Hepatocyte (in vitro differentiated cells): ENCODE measurements around the gene GAREM2. TPM values are rescaled to one million over a fixed set of nuclear protein-coding genes. Genes with fewer than 3 reads are reported as not detected.

Experiments
- DNase-seq: peaks from one replicate; pipeline ENCODE4 v3.0.0-alpha.2; 2016; ENCODE audit warnings: low spot score
- H2AFZ ChIP-seq: fragments of 200-600 bp; sonication (generic); 2 replicates; pipeline ENCODE4 v1.6.0; 2016; ENCODE audit warnings: antibody characterized with exemption, mild to moderate bottlenecking
- H3K27ac ChIP-seq: fragments of 200-600 bp; sonication (generic); 2 replicates; pipeline ENCODE4 v1.5.1; 2016; ENCODE audit warnings: mild to moderate bottlenecking
- H3K27me3 ChIP-seq: fragments of 200-600 bp; sonication (generic); 2 replicates; pipeline ENCODE4 v1.6.1; 2016
- H3K36me3 ChIP-seq: fragments of 200-600 bp; sonication (generic); replicated peaks from 2 replicates; pipeline ENCODE4 v1.5.1; 2016; ENCODE audit warnings: low read depth; ENCODE audit not compliant: insufficient read depth
- H3K4me1 ChIP-seq: fragments of 200-600 bp; sonication (generic); 2 replicates; pipeline ENCODE4 v1.5.1; 2016; ENCODE audit warnings: mild to moderate bottlenecking, moderate library complexity; ENCODE audit not compliant: insufficient read depth
- H3K4me2 ChIP-seq: fragments of 200-600 bp; sonication (generic); 2 replicates; pipeline ENCODE4 v1.6.0; 2016
- H3K4me3 ChIP-seq: fragments of 200-600 bp; sonication (generic); 2 replicates; pipeline ENCODE4 v1.5.1; 2016; ENCODE audit warnings: mild to moderate bottlenecking
- H3K79me2 ChIP-seq: fragments of 200-600 bp; sonication (generic); 2 replicates; pipeline ENCODE4 v1.6.0; 2017; ENCODE audit warnings: mild to moderate bottlenecking
- H3K9me2 ChIP-seq: fragments of 200-600 bp; sonication (generic); replicated peaks from 2 replicates; pipeline ENCODE4 v1.6.0; 2017; ENCODE audit warnings: mild to moderate bottlenecking; ENCODE audit not compliant: insufficient read depth
- H3K9me3 ChIP-seq: fragments of 200-600 bp; sonication (generic); 2 replicates; pipeline ENCODE4 v1.5.1; 2016; ENCODE audit warnings: low read depth, mild to moderate bottlenecking
- H4K20me1 ChIP-seq: fragments of 200-600 bp; sonication (generic); 2 replicates; pipeline ENCODE4 v1.6.0; 2016; ENCODE audit warnings: mild to moderate bottlenecking; ENCODE audit not compliant: insufficient read depth, poor library complexity, severe bottlenecking
- EZH2 ChIP-seq: fragments of 200-600 bp; sonication (generic); IDR thresholded peaks from 2 replicates; pipeline ENCODE4 v1.6.1; 2016; ENCODE audit warnings: antibody characterized with exemption, mild to moderate bottlenecking, borderline replicate concordance
- EZH2phosphoT487 ChIP-seq: fragments of 200-600 bp; sonication (generic); IDR thresholded peaks from one replicate; pipeline ENCODE4 v1.6.1; 2018; ENCODE audit warnings: antibody characterized with exemption, mild to moderate bottlenecking, low read depth, moderate library complexity; ENCODE audit not compliant: unreplicated experiment, severe bottlenecking
- WGBS: methylation state at CpG from one replicate; pipeline ENCODE4 v1.1.6; 2016; ENCODE audit warnings: low lambda C conversion rate; ENCODE audit errors: missing lambda C conversion rate; 5-methylcytosine and 5-hydroxymethylcytosine counted together
- polyA plus RNA-seq: library from polyadenylated mRNA; unstranded; fragments of >200 nt; fragmentation: Nextera tagmentation; extraction: Ambion mirVana; gene quantifications from 2 replicates; pipeline ENCODE4 v1.2.1, GENCODE V29; 2016
- total RNA-seq: library from RNA; depleted of rRNA; stranded (reverse); fragments of >200 nt; gene quantifications from 2 replicates; pipeline ENCODE4 v1.2.3, GENCODE V29; 2014
- TF ChIP-seq, protein P1 (sequence below): fragments of 200-600 bp; sonication (generic); IDR thresholded peaks from 2 replicates; pipeline ENCODE4 v1.5.1; 2016; ENCODE audit warnings: antibody characterized with exemption, mild to moderate bottlenecking; ENCODE audit not compliant: poor library complexity

The GAREM2 gene
- total and polyA plus RNA-seq, 2 experiments from 2014 or later = 4.7 to 5.1 TPM

- H3K79me2 ChIP-seq = no peaks in the 10 kb centered on the region
- TF ChIP-seq, protein P1, sequence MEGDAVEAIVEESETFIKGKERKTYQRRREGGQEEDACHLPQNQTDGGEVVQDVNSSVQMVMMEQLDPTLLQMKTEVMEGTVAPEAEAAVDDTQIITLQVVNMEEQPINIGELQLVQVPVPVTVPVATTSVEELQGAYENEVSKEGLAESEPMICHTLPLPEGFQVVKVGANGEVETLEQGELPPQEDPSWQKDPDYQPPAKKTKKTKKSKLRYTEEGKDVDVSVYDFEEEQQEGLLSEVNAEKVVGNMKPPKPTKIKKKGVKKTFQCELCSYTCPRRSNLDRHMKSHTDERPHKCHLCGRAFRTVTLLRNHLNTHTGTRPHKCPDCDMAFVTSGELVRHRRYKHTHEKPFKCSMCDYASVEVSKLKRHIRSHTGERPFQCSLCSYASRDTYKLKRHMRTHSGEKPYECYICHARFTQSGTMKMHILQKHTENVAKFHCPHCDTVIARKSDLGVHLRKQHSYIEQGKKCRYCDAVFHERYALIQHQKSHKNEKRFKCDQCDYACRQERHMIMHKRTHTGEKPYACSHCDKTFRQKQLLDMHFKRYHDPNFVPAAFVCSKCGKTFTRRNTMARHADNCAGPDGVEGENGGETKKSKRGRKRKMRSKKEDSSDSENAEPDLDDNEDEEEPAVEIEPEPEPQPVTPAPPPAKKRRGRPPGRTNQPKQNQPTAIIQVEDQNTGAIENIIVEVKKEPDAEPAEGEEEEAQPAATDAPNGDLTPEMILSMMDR = no peak
- TF ChIP-seq EZH2phosphoT487 (no peak), EZH2 (no peak)
- H3K4me1 ChIP-seq = peaks cover 3% of the 10 kb centered on the region
- no peak overlapping the region for H2AFZ ChIP-seq
- no peaks in the 10 kb centered on the region for H3K9me2 ChIP-seq
- H4K20me1 ChIP-seq = no peaks in the 10 kb centered on the region
- peak overlapping the region; percentile 26 for H3K4me3 ChIP-seq
- no peaks in the 10 kb centered on the region for H3K9me3 ChIP-seq
- 27% methylated on average over 32 of the region's 56 CpGs for WGBS
- peak; percentile 49 for DNase-seq
- no peaks in the 10 kb centered on the region for H3K36me3 ChIP-seq
- peaks cover 12% of the 10 kb centered on the region for H3K27me3 ChIP-seq
- H3K4me2 ChIP-seq = peak overlapping the region; percentile 97
- H3K27ac ChIP-seq = no peak overlapping the region
These were observed 558 bp upstream of the GAREM2 start for GRCh38 chr2:26172189-26172870.

- WGBS = 18% methylated on average over 26 of the region's 46 CpGs
- H3K4me1 ChIP-seq = peaks cover 4% of the 10 kb centered on the region
- peak overlapping the region; percentile 33 for H3K4me3 ChIP-seq
- H3K27me3 ChIP-seq = peaks cover 12% of the 10 kb centered on the region
- no peaks in the 10 kb centered on the region for H3K9me3 ChIP-seq
- DNase-seq = no peak
- H3K79me2 ChIP-seq = no peaks in the 10 kb centered on the region
- H3K4me2 ChIP-seq = peak overlapping the region; percentile 97
- TF ChIP-seq EZH2phosphoT487 (no peak), EZH2 (peak; percentile 73)
- TF ChIP-seq, protein P1 = no peak
- H3K27ac ChIP-seq = no peak overlapping the region
- no peaks in the 10 kb centered on the region for H3K36me3 ChIP-seq
- no peaks in the 10 kb centered on the region for H3K9me2 ChIP-seq
- no peaks in the 10 kb centered on the region for H4K20me1 ChIP-seq
- peak overlapping the region; percentile 63 for H2AFZ ChIP-seq
These were observed 1.0 kb downstream of the GAREM2 start for GRCh38 chr2:26173776-26174482.

GRCh38 chr2:26174691-26175465 is 2.0 kb downstream of the GAREM2 start:
- no peak for DNase-seq
- Histone ChIP-seq H3K4me1 (peaks cover 9% of the 10 kb centered on the region), H3K4me2 (peak overlapping the region; percentile 97), H4K20me1 (no peaks in the 10 kb centered on the region), H3K27me3 (peaks cover 12% of the 10 kb centered on the region), H3K9me2 (no peaks in the 10 kb centered on the region), H3K4me3 (no peak overlapping the region), H2AFZ (no peak overlapping the region), H3K79me2 (no peaks in the 10 kb centered on the region), H3K9me3 (no peaks in the 10 kb centered on the region), H3K27ac (no peak overlapping the region), H3K36me3 (no peaks in the 10 kb centered on the region)
- TF ChIP-seq EZH2phosphoT487 = no peak
- TF ChIP-seq EZH2 = no peak
- TF ChIP-seq, protein P1 = no peak
- 72% methylated on average over 9 of the region's 10 CpGs for WGBS
